ENCODE measurements around the gene KLHDC3.
A peak's percentile ranks its signal among the peaks of the same experiment; 100 is the strongest.
"Not testable (repeated sequence)": the region's sequence is repeated elsewhere in the genome, so short reads cannot be mapped to it uniquely, and the experiment has no call there.

KLHDC3 gene

GRCh38 chr6:42989923-42990322, 24.1 kb upstream of the KLHDC3 start:
- no peak for DNase-seq

- DNase-seq: no peak
Observed at GRCh38 chr6:42993445-42993844, 20.6 kb upstream of the KLHDC3 start.

- no peak for DNase-seq
Observed at GRCh38 chr6:42996513-42996912, 17.5 kb upstream of the KLHDC3 start.

- not testable (repeated sequence) for DNase-seq
Observed at GRCh38 chr6:42998205-42998604, 15.8 kb upstream of the KLHDC3 start.

- DNase-seq: no peak
Observed at GRCh38 chr6:43001843-43002242, 12.2 kb upstream of the KLHDC3 start.

GRCh38 chr6:43005844-43006243, 8.2 kb upstream of the KLHDC3 start:
- no peak for DNase-seq

- DNase-seq: no peak
Observed at GRCh38 chr6:43006251-43006650, 7.8 kb upstream of the KLHDC3 start.

- DNase-seq: no peak
Observed at GRCh38 chr6:43007126-43007525, 6.9 kb upstream of the KLHDC3 start.

GRCh38 chr6:43009124-43009523, 4.9 kb upstream of the KLHDC3 start:
- peak; percentile 81 for DNase-seq

GRCh38 chr6:43011207-43011606, 2.8 kb upstream of the KLHDC3 start:
- no peak for DNase-seq

GRCh38 chr6:43012364-43012763, 1.7 kb upstream of the KLHDC3 start:
- no peak for DNase-seq

GRCh38 chr6:43013097-43013842, 779 bp upstream of the KLHDC3 start:
- DNase-seq: peak; percentile 95

- peak; percentile 38 for DNase-seq
Observed at GRCh38 chr6:43014434-43014909, 423 bp downstream of the KLHDC3 start.

- DNase-seq: no peak
Observed at GRCh38 chr6:43016176-43016942, 2.3 kb downstream of the KLHDC3 start.

- peak; percentile 19 for DNase-seq
Observed at GRCh38 chr6:43016943-43017334, 2.9 kb downstream of the KLHDC3 start.

GRCh38 chr6:43019152-43019551, 5.1 kb downstream of the KLHDC3 start:
- DNase-seq: no peak

- DNase-seq: no peak
Observed at GRCh38 chr6:43020052-43020705, 6.1 kb downstream of the KLHDC3 start.

- peak; percentile 22 for DNase-seq
Observed at GRCh38 chr6:43020847-43021246, 6.8 kb downstream of the KLHDC3 start.

- DNase-seq: peak; percentile 91
Observed at GRCh38 chr6:43021270-43022047, 7.4 kb downstream of the KLHDC3 start, which contains the start of gene RRP36. Gene RRP36 (plus strand): TSS chr6:43021623. CDS start chr6:43021655, 32 bp downstream.

- no peak for DNase-seq
Observed at GRCh38 chr6:43024436-43024835, 10.4 kb downstream of the KLHDC3 start.

GRCh38 chr6:43026365-43026764, 12.3 kb downstream of the KLHDC3 start:
- DNase-seq: no peak

- no peak for DNase-seq
Observed at GRCh38 chr6:43029120-43029519, 15.1 kb downstream of the KLHDC3 start.

- DNase-seq: no peak
Observed at GRCh38 chr6:43032326-43032725, 18.3 kb downstream of the KLHDC3 start.
